GM18873 (cell line): ENCODE data around the gene OTOA.
"Not testable (repeated sequence)": the region's sequence is repeated elsewhere in the genome, so short reads cannot be mapped to it uniquely, and the experiment has no call there.

Experiments used
- ATAC-seq: cut with Tn5 transposase; IDR thresholded peaks from one replicate; pipeline ENCODE4 v1.9.1; 2021; ENCODE audit warnings: mild to moderate bottlenecking, moderate library complexity, moderate number of reproducible peaks; ENCODE audit not compliant: unreplicated experiment, low FRiP score

The OTOA gene

DNA sequence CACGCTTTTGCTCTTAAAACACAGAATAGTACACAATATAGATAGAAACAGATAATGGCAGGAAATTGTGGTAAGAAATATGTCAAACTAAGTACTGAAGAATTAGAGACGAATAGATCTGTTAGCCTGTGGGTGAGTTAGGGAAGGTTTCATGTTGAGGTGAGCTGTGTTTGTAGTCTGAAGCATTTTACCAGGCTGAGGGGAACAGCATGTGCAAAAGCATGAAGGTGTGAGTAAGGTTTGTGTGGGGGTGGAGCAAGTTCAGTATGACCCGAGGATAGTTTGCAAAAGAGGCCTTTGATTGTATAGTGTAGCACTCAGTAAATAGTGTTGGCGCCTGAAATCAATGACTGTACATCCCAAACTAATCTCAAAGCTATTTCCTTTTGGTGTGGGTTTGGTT, 25.2 kb upstream of the OTOA start:
- ATAC-seq: no peak

DNA sequence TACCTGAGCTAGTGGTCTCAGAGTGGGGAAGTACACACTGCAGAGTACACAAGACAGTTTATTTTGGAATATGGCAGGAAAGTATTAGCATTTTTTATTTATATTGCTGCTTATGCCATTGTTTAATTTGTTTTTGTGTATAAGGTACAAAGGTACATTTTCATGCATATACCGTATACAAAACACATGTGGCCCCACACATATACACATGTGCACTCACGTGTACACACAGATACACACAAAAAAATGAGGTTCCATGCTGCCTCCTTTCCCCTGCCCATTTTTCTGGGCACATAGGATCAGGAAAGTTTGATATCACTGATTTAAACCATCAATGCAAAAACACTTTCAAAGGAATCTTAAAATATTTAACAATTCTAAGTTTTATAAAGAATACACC, 24.3 kb upstream of the OTOA start:
- no peak for ATAC-seq

DNA sequence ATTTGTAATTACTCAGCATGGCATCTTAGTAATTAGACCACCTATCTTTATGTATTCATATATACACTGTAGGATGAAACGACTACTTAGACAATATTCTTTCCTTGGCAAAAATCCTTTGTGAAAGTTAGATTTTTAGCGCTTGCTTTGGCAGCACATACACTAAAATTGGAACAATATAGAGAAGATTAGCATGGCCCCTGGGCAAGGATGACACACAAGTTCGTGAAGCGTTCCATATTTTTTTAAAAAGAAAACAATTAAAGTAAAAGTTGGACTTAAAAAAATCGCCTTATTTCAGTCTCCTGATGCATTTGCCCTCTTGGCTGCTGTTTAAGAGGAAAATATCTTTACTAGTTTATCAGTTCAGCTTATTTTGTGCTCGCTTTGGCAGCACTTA, 21.9 kb upstream of the OTOA start:
- ATAC-seq: no peak

DNA sequence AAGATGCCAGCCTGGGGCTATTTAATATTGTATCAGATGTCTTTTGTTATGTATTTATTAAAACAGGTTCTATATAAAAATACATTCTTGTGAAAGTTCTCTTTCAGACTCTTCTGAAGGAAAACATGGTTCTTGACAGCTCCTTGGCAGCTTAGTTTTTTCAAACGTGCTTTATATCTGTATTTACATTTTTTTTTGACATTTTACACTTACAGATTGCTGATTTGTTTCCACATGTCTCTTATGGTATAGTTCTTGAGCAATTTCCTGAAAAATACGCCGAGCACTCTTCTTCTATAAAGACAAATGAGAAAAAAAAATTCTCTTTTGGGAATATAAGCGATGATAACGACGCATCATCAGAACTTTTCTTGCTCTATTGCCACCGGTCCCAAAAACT, 20.9 kb upstream of the OTOA start:
- no peak for ATAC-seq

DNA sequence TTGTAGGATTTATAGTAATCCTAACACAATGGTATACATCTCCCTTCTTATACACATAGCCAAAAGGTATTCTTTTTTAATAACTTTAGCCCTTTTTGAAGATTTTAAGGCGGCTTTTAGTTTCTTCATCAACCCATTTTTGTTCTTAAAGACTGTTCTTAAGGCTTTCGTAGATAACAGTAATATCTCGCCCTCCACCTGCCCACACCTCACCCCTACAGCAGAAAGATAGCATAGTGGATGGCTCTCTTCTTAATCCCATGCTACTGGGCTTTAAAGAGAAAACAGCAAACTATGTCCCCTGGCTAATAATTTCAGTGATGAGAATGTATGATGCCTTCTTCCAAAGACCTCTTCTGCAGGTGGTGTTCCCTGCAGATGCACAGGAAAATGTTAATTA, 20.0 kb upstream of the OTOA start:
- ATAC-seq: no peak

DNA sequence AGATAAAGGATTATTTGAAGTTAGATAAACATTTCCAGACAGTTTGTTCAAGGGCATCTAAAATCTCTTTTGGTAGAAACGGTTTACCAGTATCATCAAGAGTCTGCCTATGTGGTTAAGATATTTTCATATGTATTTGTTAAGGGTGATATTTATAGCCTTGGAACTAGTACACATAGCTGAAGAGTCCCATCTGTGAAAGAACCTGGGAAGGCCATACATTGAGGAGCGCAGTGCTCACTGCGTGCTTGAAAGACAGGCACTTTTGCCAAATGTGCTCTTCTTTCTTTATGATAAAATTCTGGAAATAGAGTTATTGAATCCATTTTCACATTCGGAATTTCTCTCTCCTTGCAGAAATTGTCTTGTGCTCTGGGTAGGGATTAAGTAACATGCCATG, 19.1 kb upstream of the OTOA start:
- ATAC-seq: no peak

DNA sequence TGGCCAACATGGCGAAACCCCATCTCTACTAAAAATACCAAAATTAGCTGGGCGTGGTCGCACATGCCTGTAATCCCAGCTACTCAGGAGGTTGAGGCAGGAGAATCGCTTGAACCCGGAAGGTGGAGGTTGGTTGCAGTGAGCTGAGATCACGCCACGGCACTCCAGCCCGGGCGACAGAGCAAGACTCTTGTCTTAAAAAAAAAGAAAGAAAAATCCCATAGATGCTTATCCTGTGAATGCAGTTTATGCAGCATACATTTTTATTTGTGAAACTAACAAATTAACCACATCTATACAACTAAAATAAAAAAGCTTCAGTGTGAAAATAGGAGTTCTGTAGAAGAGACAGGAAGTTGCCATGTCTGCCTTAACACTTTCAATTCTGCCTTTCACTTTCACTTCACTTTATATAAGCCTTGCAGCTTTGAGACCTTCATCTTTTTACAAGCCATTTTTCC, 18.5 kb upstream of the OTOA start:
- ATAC-seq: no peak

DNA sequence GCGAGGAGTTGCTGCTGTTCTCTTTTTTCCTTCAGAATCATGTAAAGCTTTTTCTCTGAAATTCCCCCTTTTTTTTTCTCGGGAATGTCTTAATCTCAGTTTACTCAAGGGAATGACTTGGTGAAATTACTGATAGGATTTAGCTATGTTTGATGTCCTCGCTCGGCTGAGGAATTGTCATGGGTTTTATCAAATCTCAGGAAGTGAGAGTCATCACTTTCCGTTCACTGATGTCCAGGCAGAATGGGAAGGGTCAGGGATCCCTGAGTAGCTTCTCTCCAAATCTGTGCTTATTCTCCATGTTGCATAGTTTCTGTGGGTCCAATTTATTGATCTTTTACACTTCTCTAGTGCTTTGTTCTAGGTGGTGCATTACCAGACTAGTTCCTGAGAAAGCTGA, 17.7 kb upstream of the OTOA start:
- no peak for ATAC-seq

DNA sequence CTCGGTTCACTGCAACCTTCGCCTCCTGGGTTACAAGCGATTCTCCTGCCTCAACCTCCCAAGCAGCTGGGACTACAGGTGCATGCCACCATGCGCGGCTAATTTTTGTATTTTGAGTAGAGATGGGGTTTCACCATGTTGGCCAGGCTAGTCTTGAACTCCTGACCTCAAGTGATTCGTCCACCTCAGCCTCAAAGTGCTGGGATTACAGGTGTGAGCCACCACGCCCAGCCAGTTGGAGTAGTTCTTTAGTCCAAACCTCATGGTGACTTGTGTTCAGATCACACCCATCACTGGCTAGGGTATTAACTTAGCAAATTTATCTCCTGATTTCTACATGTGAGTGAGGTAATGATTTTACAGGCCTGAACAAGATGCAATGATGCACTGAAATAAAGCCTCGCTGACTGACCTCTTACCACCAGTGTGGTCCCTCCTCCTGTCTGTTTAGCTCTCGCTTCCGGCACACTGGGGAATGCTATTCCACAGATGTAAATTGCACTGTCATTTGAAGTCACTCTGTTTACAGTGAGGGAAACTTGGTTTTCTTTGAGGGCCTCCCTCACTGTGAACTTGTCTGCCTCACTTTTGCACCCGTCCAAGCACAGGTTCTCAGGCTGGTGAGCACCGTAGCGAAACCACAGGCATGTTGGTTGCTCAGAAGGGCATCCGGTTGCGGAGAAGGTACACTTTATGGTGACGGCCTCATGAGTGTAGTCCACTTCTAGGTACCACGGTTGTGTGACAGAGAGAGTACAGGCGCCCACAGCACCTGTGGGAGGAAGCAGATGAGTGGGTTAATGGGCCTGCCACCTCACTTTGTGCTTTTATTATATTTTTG, 16.8 kb upstream of the OTOA start:
- ATAC-seq: peak; percentile 90

DNA sequence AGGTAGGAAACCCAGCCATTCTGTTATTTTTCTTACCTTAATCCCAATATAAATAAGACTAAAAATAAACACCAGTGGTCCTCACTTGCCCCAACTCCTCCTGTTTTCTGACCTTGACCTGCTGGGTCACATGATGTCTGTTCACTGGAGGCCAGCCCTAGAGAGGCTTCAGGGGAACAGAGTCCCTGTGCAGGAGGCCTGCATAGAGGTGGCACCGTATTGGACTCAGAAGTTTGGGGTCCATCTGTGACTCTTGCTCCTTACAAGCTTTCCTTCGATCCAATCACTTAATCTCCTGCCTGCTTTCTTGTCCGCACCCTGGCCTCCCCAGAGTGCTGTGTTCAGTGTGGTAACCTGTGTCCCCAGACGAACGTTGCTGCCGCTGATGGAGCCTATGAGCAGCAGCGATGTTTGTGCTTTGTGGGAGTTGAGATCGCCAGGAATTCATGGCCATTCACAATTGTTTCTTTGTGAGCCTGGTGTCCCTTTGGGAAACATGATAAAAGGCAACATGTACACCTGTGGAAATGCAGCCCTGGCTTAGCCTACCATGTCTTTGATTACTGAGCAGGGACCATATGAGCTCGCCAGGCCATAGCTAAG, 16.1 kb upstream of the OTOA start:
- ATAC-seq: no peak

DNA sequence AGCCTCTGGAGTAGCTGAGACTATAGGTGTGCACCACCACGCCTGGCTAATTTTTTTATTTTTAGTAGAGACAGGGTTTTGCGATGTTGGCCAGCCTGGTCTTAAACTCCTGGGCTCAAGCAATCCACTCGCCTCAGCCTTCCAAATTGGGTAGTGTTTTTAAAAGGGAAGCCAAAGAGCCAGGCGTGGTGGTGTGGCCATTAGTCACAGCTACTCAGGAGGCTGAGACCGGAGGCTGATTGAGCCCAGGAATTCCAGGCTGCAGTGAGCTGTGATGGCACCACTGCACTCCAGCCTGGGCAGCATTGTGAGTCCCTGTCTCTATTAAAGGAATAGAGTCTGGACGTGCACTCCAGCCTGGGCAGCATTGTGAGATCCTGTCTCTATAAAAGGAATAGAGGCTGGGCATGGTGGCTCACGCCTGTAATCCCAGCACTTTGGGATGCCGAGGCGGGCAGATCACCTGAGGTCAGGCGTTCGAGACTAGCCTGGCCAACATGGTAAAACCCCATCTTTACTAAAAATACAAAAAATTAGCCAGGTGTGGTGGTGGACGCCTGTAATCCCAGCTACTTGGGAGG, 13.9 kb upstream of the OTOA start:
- not testable (repeated sequence) for ATAC-seq

DNA sequence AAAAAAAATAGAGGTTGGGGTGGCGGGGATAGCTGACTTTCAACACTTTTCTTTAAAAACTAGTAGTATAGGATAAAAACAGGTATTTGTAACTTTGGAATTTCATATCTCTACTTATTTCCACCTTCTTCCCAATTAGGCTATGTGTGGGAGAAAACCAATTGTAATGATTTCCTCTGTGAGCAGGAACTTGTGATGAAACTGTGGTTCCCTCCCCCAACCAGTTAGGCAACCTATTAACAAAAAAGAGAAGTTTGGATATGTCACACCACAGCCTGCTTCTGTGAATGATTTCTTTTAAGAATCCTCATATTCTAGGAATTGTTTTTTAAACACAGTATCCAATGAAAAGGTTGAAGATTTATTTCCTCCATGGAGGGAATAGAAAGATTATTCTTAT, 13.2 kb upstream of the OTOA start:
- ATAC-seq: no peak

DNA sequence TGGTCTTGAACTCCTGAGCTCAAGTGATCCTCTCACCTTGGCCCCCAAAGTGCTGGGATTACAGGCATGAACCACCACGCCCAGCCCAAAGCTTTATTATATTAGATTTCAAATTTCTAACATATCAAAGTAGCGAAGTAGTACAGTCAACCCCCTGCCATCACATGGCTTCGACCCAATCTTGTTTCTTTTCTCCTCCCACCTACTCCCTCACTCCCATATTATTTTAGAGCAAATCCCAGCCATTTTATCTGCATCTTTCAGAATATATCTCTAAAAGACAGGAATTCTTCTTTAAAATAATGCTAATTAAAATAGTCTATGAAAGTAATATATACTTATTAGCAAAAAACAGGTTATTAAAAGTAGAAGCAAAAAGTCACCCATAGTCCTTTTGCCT, 12.3 kb upstream of the OTOA start:
- ATAC-seq: no peak

DNA sequence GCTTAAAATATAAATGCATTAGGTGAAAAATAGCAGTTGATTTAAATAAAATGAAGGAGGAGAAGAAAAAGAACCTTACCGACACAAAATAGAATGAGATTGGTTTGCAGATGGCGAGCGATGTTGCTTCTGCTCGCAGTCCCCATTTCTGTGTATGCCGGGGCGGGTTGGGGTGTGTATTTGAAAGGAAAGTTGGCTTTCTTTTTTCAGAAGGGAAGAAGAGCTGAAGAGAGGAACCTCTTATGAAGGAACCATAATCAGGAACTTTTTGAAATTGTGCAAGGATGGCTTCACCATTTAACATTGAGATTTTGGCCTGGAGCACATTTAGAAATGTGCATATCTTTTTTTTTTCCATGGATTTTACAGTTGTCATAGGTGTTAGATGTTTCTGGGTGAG, 11.3 kb upstream of the OTOA start, which contains the start of gene IGSF6:
TSS of gene IGSF6 (minus strand) at position 156 of the 400 bp plus-strand sequence. CDS start at position 146, 10 bp downstream.
- no peak for ATAC-seq

DNA sequence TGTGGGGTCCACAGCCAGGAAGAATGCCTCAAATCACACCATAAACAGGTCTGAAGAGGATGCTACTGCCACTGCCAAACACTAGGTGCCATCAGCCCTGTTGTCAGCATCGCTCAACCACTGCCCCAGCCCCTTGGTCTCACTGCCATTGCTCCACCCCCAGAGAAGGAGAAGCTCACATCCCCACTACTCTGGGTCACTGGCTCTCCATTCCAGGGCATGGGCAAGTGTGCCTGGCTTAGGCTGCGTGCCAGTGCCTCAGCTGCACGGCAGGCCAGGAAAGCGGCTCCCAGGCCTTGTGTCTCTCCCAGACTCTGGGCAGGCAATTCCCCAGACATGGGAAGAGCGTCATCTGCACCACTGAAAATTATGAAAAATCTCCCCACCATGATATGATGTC, 10.2 kb upstream of the OTOA start:
- ATAC-seq: no peak

DNA sequence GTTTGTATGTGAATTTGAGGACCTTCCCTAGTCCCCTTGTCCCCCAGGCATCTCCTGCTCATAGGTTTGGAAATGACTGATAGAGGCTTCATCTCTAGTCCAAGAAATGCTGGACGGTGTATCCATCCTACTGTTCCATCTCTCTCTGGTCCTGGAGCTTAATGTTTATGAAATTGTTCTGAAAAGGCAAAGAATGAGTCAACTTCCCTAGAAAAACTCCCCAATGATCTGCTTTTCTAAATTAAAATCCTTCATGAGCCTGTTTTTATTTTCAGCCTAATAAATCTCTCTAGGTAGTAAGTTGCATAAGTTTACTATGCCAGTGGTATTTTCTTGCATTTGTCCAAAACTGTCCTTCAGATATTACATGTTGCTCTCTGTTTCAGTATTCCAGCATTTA, 9.3 kb upstream of the OTOA start:
- ATAC-seq: no peak

DNA sequence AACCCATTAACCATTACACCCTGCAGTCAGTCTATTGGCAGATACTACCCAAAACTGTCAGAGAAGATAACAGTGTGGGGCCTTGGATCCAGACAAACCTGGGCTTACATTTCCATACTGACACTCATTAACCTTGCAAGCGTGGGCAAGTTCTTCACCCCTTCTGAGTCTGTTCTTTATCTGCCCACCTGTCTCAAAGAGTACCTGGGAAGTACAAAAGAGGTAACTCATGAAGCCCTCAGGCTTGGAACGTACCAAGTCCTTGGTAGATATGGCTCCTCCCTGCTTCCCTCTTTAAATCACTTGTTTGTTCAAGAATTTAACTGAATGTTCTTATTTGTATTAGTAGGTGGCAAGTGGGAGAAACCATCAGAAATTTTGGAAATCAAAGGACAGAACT, 8.9 kb upstream of the OTOA start:
- ATAC-seq: no peak

DNA sequence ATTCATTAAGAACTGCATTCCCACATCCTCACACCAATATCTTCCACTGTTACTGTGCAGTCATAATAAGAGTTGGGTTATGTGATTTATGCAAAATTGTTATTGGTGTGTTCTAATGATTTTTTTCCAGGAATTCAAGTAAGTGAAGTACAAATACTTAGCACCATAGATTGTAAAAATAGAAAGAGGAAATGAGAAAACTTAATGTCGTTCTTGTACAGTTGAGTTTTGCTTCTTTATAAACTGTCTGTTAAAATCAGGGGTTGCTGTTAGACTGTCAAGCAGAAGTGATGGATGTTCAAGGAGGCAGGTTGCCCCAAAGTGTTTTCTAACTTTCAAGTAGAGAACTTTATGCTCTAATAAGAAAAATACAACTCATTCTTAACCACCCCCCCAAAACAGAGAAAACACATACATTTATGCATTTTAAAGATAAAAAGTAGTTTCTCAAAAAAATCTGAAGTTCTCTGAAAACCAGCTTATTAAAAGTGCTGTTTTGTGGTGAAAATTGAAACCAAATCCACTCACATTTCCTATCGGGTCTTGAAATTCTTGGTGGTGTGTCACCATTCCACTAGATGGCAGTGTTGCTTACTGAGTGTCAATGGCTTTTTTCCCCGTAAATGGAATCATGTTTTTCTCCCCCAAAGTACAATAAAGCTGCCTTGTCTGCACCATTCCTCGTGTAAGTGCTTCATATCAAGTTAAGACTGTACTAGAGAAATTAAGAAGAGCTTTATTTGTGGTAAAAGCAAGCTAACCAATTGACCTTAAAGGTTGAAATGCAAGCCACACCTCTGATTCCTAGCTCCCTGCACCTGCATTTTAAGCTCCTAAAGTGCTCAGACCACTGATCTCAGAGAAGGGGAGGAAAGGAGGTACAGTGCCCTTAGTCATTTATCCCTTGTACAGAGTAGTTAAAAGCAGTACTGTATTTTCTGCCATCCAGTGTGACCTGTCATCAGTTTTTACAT, 6.7 kb upstream of the OTOA start:
- ATAC-seq: no peak

DNA sequence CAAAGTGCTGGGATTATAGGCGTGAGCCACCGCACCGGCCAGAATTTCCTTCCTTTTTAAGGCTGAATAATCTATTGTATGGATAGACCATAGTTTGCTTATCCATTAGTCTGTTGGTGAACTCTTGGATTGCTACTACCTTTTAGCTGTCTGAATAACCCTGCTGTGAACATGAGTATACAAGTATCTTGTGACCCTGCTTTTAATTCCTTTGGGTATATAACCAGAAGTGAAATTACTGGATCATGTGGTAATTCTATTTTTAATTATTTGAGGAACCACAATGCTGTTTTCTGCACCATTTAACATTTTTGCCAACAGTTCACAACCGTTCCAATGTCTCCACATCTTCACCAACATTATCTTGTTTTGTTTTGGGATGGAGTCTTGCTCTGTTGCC, 4.6 kb upstream of the OTOA start:
- no peak for ATAC-seq

DNA sequence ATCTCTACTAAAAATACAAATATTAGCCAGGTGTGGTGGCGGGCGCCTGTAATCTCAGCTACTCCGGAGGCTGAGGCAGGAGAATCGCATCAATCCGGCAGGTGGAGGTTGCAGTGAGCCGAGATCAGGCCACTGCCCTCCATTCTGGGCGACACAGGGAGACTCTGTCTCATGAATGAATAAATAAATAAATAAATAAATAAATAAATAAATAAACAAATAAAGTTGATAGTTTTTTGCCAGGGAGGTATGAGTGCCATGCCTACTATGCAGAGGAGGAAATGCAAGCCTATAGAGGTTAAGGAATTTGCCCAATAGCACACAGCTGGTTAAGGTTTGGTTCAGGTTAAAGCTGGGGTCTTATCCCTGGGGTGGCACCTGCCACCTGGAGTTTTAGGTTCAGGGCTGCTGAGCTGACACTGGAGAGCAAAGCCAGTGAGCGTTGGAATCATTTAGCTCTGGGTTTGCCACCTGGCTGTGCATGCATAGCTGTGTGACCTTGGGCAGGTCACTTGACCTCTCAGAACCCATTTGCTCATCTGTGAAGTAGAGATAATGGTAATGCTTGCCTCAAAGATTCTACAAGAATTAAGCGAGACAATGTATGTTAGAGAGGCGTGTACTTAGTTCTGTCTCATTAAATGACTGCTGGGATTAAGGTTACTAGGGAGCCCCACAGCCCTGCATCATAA, 1.2 kb downstream of the OTOA start:
- ATAC-seq: no peak
